ENCODE measurements around the gene NOS1AP.

The NOS1AP gene

DNA sequence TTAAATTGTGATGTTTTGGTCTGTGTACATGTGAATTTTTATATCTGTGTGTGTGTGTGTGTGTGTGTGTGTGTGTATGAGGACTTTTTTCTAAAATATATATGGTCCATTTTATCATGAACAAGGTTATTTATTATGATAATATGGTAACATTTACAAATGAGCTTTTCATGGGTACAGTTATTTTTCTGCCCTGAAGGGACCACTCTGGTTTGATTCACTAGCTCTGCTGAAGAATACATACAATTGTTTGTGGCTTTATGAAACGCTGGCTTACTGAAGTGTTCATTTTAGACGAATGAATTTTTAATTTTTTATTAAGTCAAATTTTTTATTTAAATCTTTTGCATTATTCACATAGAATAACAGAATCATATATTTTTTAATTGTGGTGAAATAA, 235.2 kb downstream of the NOS1AP start:
- no peak for DNase-seq

DNA sequence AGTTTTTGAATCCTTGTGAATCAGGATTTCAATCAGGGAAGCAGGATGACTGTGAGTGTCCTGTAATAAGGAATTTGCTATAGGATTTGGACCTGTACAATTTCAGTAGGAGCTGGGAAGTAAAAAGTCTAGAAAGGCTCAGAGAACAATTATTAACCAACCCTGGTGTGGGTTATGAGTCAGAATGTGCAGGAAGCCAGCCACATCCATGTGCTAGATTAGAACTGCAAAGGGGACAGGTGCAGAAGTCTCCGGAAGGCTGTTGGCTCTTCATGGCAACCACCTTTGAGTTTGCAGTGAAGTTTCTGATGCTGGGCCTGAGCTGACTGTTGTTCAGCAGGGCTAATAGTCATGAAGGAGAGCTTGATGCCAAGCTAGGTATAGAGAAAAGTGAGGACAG, 236.5 kb downstream of the NOS1AP start:
- no peak for DNase-seq

DNA sequence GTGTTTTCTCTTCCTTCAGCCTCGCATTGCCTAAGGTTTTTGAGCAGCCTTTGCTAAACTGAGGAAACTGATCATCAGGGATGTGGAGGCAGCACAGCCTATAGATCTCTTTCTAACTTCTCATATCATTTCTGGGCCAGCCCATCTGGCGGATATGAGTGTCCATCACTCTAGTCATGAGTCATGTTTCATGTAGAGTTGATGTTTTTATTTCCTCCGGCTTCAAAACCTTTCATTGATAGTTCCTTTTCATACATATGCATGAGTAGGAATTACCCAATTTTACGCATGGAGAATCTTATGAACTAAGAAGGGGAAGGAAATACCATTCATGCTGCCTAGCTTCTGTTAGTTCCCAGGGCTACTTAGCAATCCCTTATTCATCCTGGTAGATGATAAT, 240.8 kb downstream of the NOS1AP start:
- DNase-seq, result no peak

DNA sequence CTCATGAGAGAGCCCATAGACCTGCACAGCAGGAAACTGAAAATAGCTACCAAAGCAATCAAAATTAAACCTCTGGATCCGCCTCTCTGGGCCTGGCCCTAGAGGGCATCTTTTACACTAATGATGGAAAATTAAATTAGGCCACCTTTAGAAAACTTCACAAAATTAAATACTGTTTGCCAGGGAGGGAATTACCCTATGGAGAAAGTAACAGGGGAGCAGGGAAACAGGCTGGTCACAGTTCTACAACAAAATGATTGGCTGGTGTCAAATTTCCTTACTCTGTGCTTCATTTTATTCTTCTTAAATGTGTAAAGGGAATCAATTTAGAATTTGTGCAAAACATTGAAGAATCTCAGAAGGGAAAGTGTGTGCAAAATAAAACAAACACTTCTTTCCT, 244.7 kb downstream of the NOS1AP start:
- no peak for DNase-seq

DNA sequence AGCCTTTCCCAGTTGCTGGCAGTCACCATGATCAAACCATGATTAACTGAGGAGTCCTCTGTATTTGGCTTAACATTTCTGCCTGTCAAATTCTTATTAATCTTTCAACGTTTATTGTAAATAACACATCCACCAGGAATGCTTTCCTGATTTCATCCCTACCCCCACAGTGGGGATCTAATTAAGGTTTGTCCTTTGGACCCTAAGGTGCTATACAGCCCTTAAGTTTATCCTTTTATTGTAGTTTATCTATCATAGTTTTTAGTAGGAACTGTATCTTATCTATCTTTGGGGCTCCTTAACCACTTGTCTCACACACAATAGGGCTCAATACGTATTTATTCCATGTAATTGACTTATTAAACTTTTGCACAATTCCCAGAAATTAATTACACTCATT, 246.2 kb downstream of the NOS1AP start:
- no peak for DNase-seq

DNA sequence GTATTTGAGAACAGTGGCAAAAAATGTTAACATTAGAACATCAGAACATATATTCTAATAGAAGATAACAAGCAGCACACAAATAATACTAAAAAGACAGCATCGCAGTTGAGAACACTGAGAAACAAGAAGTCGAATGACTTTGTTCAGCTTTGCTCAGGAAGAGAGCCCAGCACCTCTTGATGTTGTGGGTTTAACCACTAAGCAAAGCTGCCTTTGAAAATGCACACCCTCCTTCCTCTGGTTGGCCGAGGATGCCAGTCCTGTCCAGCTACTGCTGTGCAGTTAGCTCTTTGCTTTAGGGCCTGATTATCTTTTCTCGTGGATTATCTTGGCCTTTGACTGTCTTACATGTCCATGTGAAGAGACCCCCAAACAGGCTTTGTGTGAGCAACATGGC, 246.7 kb downstream of the NOS1AP start:
- DNase-seq, result no peak

DNA sequence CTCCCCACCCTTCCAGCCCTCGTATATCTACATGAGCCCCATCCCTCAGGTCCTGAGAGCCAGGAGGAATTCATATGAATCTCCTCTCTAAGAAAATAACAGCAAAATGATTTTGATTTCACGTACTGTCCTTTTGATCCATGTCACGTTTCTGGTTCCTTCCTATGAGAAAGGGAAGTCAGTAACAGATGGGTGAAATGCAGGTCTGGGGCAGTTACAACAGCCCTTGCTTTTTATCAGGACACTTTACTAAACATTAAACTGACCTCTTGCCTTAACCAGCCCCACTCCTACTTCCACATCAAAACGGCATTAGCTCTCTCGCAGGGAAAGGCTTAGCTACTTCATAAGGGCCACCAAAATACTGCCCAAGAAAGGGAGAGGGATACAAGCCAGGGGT, 248.1 kb downstream of the NOS1AP start:
- no peak for DNase-seq

DNA sequence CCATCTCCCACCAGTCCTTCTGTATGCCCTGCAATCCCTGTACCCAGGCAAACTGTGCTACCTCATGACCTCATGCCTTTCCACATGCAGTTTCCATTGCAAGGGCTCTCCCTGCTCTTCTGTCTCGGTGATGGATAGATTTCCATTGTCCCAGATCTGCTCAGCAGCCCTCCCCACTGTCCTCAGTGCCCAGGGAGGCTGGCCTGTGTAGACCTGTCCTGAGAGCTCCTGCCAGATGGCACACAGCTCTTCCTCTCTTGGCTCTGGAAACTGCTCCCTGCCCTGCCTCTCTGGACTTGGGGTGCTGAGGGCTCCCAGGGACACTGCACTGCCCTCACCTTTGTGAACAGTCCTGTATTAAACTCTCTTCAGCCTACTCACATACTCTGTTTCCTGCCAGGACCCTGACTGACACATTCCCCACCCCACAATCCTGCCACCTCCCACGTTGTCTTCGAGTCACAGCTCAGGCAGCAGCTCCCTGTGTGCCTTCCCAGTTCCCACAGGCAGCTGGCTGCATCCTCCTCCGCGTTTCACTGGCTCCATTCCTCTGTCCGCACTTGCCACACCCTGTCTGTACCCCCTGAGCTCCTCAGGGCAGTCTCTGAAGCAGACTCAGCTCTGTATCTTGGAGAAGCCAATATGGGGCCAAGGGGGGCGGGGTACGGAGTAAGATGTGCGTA, 250.1 kb downstream of the NOS1AP start:
- DNase-seq, result no peak

DNA sequence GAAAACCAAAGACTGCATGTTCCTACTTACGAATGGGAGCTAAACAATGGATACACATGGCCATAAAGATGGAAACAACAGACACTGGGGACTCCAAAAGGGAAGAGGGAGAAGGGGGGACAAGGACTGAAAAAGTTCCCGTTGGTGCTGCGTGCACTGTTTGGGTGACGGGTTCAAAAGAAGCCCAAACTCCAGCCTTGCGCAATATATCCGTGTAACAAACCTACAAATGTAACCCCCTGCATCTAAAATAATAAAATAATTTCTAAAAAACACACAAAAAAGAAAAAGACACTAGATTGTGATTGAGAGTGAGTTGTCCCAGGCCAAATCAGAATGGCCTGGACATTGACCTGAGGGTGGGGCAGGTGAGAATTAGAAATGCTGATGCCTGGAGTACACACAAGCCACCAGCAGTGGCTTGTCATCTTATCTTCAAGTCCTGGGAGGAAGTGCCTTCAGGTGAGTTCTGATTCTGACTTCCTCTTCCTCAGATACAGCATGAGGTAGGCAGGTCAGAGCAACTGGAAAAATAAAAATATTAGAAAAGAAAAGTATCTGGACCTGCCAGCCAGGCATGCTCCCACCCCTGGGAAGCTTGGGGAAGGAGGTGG, 252.4 kb downstream of the NOS1AP start:
- no peak for DNase-seq

DNA sequence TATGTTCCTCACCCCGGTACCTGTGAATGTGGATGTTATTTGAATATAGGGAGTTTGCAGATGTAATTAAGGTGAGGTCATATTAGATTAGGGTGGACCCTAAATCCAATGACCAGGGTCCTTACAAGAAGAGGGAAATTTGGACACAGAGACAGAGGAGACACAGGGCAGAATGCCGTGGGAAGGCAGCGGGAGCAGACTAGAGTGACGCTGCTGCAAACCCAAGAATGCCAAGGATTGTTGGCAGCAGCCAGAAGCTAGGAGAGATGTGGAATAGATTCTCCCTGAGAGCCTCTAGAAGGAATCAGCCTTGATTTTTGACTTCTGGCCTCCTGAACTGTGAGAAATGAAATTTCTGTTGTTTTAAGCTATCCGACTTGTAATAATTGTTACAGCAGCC, 253.5 kb downstream of the NOS1AP start:
- no peak for DNase-seq

DNA sequence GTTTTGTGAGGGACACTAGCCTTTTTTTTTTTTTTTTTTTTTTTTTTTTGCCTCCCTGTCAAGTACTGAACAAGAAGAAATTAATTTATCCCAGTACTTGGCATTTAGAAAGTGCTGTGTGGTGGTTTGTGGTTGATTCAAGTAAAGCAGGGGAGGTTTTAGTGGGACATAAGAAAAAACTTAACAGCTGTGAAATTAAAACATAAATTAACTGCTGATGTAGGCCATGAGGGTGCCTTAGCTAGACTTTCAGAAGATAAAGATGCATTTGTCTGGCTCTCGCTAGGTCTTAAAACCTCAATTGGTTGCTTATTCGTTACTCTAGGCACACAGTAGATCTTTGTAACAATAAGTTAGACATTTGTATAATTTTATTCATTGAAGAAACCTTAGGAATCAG, 254.9 kb downstream of the NOS1AP start:
- DNase-seq, result no peak

DNA sequence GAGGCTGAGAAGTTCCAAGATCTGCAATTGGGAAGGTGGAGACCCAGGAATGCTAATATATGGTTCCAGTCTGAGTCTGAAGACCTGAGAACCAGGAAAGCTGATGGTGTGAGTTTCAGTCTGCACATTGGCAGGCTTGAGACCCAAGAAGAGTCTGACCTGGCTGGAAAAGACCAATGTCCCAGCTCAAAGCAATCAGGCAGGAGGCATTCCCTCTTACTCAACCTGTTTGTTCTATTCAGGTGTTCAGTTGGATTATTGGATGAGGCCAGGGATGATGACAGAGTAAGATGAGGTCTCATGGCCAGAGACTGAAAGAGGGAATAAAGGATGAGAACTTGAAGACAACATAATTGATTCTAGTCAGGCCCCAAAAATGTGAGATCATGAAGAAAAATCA, 257.1 kb downstream of the NOS1AP start:
- no peak for DNase-seq

DNA sequence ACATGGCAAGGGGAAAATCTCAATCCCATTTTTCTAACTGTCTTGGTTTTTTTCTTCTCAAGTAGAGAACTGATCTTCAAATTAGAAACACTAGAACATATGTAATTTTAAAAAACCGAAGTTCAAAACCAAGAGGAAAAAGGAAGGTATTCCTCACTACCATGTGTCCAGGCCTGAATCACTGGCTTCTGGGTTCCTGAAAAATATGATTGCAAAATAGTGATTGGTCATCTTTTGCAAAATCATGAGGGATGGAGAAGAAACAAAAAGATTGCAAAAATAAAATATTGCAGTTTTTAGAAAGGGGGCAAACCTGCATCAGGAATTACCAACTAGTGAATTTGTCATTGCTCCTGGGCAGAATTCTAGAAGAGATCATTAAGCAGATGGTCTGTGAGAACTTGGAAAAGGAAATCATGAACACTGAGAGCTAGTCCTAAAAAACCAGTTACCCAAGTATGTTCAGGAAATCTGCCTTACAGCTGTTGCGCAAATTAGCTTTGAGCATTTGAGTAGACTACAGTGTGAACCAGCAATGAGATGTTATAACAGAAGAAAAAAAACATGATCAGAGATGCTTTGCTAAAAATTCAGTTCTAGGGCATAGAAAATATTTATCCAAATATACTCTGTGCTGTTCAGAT, 257.8 kb downstream of the NOS1AP start:
- no peak for DNase-seq

DNA sequence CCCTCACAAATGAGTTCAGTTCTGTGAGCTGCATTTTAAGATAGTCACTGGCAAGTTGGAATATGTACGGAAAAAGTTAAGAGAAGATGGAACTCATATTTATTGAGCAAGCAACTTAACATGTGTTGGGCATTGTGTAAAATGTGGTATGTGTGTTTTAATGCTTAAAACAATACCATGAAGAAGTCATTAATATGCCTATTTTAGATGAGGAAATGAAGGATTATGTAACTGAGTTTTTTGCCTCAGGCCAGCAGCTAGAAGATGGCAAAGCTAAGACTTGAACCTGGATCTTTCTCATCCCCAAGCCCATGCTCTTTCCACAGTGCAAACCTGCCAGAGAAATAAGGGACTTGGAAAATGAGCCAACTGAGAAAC, 258.3 kb downstream of the NOS1AP start:
- DNase-seq, result no peak

DNA sequence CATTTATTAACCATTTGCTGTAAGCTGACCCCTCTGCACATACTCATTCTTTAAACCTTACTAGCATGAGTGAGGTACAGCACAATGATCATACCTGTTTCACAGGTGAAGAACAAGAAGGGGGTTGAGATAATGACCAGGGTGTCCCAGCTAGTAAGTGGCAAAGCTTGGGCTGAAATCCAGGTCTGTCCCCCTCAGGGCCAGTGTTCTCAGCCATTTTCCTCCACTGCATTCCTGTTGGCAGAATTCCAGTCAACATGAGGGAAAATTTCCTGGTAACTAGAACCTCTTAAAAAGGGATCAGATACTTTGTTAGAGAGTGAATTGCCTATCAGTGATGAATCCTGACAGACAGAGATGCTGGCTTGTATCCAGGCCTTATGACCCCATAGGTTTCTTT, 259.0 kb downstream of the NOS1AP start:
- no peak for DNase-seq

DNA sequence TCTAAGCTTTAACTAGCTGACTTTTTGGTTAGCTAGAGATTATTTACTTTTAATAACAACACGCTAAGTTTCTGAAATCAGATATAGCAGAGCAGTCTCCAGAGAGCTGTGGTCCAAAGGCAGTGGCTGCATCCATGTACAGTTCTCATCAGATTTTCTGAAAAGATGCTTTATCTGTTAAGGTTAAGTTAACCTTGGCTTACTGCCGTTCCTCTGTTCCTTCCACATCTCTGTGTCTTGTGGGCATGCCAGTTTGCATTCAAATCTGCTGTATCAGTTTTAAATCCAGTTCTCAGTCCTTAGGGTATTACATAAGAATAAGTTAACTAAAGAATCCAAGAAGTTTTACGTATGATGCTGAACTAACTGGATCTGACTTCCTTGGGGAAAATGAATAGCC, 260.3 kb downstream of the NOS1AP start:
- no peak for DNase-seq

DNA sequence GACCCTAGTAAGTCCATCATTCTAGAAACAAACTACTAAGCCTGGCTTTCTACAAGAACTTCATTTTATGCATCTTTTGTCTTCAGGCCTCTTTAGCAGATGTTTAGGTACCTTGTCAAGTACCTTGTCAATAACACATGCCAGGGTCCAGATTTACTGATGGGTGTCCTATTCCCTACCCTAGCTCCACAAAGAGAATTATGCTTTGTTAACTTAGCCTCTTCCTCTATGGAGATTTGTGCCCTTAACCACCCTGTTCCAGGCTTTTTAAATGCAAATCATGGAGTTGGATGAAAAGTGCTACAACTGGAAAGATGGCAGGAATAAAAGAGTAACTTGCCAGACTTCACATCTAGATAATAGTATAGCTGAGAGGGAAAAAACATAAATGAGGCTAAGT, 264.5 kb downstream of the NOS1AP start:
- DNase-seq, result no peak

DNA sequence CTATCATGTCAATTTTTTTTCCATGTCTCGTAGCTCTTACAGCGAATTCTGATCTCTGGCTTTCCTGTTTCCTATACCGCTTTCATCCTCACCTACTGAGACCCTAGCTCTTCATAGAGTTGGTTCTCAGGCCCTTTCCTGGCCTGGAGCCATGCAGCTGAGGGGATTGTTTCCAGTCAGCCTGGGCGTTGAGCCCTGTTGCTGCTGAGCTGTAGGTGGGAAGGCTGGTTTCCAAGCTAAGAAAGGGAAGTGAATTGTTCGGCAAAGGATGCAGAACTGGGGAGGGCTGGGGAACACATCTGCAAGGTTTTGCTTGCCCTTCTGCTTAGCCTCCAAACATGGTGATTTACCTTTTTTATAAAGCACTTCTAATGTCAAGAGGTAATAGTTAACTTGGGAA, 265.6 kb downstream of the NOS1AP start:
- no peak for DNase-seq

DNA sequence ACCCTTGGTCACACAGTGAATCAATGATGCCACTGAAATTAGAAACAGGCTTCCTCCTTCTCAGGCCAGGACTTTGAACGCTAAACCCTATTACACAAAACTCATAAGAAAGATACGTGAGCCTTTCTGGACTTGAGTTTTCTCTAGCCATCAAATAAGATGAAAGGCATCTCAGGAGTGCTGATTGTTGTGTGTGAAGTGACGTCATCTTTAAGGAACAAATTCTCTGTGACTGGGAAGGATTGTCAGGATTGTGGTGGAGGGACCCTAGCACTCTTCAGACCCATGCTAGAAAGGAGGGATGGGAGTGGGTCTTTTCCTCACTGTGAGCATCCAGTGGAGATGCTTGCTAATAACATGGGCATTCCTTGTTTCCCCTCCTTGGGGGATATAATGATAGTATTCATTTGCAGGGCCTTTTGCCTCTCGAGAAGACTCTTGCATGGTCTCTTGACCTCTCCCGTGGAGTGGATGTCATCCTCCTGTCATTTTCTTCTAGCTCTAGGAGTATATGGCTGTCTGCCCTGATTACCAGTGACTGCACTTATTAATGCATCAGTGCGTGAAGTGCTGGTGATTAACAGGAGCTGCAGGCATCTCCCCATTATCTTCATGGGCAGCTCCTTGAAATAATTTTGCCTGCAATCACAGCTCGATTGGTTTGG, 267.3 kb downstream of the NOS1AP start:
- DNase-seq, result no peak

DNA sequence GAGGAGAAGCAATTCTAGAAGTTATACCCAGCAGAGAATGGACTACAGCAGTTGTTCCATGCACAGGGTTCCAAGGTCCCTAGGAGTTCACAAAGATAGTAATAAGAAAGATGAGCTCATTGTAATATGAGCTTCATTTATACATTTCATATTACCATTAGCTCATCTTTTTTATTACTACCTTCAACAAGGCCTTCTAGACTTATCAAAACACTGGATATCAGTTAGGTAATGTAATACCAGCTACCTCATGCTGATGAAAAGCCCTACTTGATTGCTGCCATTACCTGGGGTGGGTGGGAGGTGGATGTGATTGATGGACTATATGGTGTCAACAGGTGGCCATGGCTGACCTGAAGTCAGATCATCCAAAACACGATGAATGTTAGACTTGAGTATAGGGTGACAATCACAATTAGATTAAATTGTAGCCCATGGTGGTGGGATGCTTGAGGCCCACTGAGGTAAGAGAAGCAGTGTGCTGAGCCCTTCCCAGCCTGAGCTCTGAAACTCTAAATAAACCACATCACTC, 273.0 kb downstream of the NOS1AP start:
- no peak for DNase-seq

DNA sequence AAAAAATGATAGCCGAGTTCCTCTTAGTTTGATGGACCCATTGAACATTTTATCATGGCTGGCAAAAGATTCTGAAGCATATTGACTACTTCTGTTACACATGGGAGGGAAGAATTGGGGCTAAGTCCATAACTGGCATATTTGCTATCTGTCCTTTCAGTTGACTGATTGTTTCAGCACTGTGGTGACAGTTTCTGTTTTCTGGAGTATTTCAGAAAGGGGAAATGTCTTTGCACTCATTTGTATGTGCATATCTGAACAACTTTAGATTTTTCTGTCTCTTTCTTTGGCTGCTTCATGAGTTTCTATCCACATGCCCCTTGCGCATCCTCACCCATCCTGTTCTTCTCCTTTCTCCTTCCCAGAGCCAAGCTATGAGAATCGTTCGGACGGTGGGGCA, 274.0 kb downstream of the NOS1AP start:
- DNase-seq, result no peak

DNA sequence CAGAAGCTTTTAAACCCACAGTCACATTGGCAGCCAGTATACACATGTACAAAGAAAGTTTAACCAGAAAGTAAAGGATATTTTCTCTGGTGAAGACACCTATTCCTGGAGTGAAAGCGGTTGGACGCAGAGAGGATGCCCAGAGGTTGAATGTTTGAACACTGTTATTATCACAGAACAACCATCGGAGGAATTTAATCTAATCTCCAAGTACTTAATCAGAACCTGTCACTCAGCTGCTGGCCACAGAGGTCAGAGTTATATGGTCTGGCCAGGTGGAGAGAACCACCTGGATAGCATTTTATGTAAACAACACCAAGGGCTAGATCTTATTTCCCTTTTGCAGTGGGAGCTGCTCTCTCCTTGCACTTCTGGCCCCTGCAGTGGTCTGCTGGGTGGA, 277.8 kb downstream of the NOS1AP start:
- no peak for DNase-seq

DNA sequence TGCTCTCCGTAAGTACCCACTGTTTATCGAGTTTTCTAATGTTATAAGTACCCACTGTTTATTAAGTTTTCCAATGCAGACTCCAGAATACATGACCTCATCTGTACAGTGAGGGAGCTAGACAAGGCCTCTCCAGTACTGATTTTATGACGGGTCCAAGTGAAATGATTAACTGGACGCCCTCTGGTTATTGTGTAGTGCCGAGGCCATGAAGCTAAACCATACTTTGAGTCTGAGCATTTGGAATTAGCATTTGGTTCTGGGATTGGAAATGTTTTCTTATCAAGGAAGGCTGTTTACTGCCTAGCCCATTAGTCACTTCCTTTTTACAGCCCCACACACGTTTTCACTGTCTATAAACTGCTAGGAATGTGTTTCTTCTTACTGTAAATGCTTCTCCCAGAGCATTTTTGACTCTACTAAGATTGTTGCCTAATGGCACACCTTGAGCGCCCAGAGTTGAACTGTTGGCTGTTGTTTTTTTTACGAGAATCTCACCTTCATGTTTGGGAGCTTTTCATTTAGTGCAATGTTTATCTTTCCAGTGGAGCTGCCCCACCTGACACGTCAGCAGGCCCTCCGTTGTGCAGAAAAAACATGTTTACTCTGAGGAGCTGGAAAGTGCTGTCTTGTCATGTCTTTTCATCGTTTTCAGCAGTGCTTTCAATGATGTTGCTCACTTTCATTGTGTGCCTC, 280.3 kb downstream of the NOS1AP start:
- DNase-seq, result no peak

All from stimulated activated CD4-positive, alpha-beta T cell treated with anti-CD3 and anti-CD28 coated beads, Interleukin-4, amount 100 ng/mL, for 4 hours (primary cell).